IPS-11a (cell line): Measurements from ENCODE around the gene PCED1A.

Experiments used
- H3K4me3 ChIP-seq: one replicate; pipeline ENCODE4 v1.5.1; 2013; ENCODE audit warnings: low read depth, low read length, control low read depth

The PCED1A gene

DNA sequence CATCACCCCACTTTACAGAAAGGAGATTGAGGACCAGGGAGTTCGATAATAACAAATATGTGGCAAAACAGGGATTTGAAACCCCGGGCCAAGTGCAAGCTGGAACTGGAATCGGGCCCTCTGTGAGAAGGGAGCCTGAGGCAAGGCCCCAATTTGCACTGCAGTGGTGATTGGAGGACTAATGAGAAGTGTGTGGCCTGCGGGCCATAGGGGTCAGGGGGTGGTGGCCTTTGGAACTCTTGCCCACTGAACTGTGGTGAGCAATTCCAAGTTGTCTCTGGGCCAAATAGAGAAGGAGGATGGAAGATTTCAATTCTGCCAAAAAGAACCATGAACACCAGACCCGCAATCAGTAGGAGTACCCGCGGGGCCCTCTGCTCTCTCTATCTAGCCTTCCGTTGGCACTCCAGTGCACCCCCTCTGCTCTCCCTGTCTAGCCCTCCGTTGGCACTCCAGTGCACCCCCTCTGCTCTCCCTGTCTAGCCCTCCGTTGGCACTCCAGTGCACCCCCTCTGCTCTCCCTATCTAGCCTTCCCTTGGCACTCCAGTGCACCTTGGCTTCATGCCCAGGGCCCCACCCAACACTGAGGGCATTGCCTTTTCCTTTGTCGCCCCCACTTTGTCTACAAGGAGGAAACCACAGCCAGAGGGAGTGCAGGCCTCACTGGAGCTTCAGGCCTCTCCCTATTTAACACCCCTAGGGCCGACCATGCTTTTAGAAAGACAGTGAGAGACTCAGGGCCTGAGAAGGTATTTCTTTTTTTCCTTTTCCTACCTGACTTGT, 26.8 kb upstream of the PCED1A start:
- no peak overlapping the region for H3K4me3 ChIP-seq

DNA sequence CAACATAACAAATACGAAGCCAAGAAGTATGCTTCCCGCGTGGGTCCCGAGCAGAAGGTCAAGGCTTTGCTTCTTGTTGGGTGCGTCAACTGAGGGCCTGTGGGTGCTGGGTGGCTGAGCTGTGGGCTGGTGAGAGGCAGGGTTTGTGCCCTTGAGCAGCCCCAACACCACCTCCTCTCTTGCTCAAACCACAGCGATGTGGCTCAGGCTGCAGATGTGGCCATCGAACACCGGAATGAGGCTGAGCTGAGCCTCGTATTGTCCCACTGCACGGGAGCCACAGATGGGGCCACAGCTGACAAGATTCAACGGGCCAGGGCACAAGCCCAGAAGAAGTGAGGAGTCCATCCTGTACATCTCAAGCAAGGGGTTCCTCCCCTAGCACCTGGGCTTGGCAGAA, 25.8 kb upstream of the PCED1A start:
- H3K4me3 ChIP-seq, result no peak overlapping the region

DNA sequence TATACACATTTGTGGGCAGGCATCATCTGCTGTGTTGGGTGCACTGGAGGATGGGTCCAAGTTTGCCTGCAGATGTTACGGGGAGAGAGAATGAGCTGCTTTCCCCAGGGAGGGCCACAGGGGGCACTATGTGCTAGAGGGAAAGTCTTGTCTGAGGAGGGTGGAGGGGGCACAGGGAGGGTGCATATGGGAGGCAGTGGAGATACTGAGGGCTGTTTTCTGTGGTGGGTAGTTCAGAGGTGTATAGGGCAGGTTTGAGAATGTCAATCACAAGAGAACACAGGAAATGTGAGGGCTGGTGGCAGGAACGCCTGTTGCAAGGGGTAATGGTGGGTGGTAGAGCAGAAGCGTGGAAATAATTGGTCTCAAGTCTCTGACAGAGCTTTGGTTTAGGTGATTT, 25.2 kb upstream of the PCED1A start:
- no peak overlapping the region for H3K4me3 ChIP-seq

DNA sequence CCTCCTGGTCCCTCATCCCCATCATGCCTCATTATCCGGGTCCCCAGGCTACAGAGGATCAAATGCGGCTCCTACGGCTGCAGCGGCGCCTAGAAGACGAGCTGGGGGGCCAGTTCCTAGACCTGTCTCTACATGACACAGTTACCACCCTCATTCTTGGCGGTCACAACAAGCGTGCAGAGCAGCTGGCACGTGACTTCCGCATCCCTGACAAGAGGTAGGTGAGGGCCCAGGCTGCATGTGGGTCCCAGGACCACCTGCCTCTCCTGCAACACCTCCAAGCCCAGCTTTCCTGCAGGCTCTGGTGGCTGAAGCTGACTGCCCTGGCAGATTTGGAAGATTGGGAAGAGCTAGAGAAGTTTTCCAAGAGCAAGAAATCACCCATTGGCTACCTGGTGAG, 24.6 kb upstream of the PCED1A start:
- no peak overlapping the region for H3K4me3 ChIP-seq

DNA sequence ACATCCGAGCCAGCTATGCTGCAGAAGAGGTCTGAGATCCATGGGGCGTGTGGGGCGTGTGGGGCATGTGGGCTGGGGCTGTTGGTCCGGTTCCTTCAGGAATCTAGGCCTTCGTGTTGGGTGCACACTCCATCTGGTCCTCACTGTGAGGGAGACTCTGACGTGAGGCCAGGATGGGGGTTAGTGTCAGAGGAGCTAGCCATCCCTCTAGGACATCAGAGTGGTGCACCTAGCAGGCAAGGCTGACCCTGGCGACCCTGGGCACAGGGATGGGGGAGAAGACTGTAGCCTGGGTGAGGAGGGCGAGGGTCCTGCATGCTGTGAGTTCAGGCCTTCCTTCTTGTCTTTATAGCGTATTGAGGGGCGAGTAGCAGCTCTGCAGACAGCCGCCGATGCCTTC, 24.2 kb upstream of the PCED1A start:
- no peak overlapping the region for H3K4me3 ChIP-seq

DNA sequence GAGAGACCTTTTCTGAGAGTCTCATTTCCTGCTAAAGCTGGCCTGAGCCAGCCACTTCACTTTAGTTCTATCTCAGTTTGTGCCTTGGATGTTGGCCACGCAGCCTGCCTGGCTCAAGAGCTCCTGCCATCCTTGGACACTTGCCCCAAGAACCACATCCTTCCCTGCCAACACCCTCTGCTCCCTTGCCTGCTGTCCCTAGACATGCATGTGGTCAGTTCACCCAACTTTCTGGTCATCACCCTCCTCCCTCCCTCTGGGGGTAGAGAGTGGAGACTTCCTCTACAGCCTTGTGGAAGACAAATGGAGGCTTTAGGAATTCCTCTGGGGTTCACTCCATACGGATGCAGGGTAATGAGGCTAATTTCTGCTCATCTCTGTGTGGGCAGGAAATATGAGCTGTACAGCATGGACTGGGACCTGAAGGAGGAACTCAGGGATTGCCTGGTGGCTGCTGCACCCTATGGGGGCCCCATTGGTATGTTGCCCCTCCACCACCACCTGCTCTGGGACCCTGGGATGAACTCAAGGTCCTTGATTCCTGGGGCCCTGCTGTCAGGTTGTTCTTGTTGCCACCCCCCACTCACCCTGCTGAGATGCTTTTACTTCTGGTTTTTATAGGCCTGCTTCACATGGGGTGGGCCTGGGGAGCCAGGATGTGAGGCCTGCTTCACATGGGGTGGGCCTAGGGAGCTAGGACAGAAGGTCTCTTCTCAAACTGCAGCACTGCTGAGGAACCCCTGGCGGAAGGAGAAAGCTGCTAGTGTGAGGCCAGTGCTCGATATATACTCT, 19.1 kb upstream of the PCED1A start:
- no peak overlapping the region for H3K4me3 ChIP-seq

DNA sequence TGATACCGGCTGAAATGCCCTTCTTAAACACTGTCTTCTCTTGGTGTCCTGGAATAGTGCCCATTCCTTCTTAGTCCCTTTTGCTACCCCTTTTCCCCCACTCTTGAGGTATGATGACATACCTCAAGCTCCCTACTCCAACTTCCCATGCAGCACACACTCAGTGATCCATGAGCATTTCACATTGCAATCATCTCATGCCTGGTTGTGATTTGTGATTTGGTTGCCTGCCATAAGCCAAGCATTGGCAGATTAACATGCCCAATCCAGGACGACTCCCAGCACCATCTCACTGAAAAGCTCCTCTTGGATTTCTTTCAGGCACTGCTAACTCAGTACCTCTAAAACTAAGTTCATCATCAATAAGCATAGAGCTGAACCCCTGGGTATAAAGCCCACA, 18.1 kb upstream of the PCED1A start:
- H3K4me3 ChIP-seq, result no peak overlapping the region

DNA sequence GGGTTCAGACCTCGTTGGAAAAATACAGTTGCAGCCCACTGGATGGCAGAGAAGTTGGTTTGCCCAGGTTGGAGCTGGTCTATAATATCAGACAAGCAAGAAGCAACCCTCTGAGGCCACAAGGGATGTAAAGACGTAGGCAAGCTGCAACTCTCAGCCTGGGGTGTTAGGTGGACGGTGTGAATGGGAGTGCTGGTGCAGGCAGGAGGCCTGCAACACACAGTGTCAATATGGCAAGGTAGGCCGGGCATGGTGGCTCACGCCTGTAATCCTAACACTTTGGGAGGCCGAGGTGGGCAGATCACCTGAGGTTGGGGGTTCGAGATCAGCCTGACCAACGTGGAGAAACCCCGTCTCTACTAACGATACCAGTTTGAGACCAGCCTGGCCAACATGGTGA, 10.6 kb upstream of the PCED1A start:
- no peak overlapping the region for H3K4me3 ChIP-seq

DNA sequence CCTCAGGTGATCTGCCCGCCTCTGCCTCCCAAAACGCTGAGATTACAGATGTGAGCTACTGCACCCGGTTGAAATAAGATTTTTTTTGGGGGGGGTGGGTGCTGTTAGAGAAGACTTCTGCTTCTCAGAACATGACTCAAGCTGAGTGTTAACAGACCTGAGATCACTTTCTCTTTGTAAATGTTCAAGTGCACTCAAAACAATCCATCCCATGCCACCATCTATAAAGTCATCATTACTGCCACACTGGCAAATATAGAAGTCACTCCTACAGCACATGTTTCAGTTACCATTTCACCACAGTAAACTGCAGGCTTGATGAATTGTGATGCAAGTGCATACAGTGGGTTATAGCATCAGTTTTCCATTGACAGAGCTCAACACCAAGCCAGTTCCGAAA, 9.1 kb upstream of the PCED1A start:
- H3K4me3 ChIP-seq, result no peak overlapping the region

DNA sequence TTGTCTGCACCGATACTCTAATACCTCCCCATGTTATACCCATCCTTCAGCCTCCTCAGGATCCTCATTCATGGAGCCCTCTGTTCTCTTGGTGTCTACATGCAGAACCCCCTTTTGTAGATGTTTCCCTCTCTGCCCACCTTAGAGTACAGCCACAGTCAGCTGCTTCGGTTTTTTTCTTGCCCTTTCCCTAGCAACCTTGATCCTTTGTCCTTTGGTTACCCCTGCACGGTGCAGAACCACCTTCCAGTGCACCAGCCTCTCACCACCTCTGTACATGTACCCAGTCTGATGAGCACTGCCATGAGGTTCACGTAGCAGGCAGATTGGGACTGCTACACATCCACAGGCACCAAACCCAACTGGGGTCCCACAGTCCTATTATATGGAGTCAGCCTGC, 7.3 kb upstream of the PCED1A start:
- no peak overlapping the region for H3K4me3 ChIP-seq

DNA sequence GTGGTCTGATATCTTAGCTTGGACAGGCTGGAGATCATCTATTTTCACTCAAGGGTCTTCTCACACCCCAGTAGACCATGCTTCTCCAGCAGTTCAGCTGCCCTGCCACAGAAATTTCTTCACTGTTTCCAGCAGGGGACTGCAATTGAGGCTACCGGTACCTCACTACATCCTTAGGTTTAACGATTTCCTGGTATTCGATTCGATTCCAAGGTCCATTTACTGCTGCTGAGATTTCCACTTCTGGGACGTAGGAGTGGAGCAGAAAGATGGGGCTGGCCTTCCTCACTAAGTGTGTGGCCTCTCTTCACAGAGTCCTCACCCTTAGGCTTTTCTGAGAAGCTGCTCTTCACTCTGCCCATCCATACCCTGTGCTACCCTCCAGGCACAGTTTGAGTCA, 6.2 kb upstream of the PCED1A start:
- no peak overlapping the region for H3K4me3 ChIP-seq

DNA sequence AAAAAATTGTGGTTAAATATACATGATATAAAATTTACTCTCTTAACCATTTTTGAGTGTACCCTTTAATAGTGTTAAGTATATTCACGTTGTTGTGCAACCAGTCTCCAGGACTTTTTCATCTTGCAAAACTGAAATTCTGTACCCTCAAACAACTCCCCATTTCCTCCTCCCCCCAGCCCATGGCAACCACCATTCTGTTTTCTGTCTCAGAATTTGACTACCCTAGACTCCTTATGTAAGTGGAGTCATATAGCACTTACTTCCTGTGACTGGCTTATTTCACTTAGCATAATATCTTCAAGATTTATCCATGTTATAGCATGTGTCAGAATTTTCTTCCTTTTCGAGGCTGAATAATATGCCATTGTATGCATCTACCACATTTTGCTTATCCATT, 5.2 kb upstream of the PCED1A start:
- H3K4me3 ChIP-seq, result no peak overlapping the region

DNA sequence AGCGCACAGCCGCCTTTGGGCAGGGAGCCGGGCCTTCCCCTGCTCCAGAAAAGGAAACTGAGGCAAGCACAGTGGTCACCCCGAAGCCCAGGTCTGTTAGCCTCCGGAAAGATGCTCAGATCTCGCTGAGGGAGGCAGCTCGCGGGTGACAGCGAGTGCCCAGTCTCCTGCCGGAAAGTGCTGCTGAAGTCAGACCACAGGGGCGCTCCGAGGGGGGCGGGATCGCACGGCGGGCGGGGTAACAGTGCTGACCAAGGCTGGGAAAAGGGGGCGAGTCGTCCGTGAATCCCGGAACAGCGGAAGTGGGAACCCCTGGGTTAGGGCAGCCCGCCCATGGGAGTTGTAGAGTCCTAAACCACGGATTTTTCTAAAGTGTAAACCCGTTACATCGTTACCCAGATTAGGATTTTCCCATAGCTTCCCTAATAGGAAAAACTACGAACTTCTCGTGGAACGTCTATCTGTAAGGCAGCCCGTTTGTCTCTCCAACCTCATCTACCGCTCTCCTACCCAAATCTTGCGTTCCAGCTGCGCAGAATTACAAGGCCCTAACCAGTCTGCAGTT, 594 bp upstream of the PCED1A start:
- H3K4me3 ChIP-seq, result peak overlapping the region; percentile 72

DNA sequence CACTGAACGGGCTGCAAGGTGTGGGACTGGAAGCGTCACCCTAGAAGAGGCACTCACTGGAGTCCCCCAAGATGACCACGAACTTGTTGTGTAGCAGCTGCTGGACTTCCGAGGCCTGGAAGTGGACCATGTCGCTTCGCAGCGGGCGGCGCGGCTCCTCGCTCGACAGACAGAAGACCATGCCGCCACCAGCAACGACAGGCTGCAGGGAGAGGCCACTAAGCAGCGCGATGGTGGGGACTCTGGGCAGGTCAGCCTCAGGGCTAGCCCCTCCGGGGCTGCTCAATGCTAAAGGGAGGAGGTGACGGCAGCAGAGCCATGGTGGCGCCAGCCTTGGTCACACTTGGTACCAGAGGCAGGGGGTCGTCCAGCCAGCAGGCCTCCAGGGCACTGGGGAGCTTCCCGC, 720 bp downstream of the PCED1A start:
- H3K4me3 ChIP-seq, result no peak overlapping the region

DNA sequence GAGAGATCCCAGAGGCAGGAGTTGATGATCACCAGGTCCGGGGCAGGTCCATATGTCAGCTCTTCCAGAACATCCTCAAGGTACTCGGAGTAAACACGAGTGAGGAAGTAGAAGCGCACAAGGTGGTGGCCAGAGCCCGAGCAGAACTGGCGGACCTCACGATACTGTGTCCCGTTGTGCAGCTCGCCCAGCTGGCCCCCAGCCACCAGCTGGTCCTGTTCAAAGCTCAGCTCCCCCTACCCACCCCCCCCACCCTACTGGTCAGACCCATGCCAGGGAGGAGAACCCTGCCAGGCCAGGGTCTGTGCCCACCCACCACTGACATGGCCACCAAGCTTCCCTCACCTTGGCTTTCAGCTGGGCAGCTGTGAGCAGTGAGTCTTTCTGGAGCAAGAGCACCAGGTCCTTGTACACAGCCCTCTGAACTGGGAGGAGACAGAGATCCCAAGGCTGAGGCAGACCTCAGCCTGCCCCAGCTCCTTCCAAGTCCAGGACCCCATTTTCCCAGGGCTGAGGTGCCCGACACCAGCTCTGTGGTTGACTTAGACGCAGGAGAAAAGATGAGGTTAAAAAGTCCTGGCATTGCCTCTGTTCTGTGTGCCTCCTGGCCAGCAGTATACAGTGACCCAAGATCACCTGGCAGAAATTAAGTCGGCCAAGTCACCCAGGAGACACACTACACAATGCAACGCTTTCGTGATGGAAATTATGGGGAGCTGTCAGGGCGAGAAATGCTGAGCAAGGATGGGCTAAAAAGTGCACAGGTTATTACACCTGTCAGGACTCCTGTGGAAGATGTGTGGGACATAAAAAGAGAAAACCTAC, 1.4 kb downstream of the PCED1A start:
- no peak overlapping the region for H3K4me3 ChIP-seq

DNA sequence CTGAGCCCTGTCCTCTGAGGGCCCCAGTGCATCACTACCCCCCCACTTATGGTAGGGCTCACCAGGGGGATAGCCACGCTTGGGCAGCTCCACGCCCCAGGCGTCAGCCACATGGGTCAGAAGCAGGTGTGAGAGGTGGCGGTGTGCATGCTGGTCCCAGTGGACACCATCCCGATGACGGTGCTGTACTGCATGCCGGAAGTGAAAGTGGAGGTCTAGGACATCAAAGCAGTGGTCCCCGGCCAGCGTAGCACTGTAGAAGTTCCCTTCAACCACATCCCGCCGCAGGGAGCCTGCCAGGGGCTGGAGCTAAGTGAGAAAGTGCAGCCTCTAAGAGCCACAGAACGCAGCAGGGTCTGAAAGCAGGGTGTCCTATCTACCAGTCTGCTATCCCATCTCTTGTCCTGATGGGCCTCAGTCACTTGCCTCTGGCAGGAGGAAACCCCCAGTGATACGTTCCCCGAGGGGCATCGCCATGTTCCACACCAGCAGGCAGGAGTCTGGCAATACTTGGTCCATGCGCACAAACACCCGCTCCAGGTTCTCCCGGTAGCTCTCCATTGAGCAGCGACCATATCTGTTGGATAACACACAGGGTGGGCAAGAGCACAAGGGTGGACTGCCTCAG, 2.2 kb downstream of the PCED1A start:
- H3K4me3 ChIP-seq, result no peak overlapping the region

DNA sequence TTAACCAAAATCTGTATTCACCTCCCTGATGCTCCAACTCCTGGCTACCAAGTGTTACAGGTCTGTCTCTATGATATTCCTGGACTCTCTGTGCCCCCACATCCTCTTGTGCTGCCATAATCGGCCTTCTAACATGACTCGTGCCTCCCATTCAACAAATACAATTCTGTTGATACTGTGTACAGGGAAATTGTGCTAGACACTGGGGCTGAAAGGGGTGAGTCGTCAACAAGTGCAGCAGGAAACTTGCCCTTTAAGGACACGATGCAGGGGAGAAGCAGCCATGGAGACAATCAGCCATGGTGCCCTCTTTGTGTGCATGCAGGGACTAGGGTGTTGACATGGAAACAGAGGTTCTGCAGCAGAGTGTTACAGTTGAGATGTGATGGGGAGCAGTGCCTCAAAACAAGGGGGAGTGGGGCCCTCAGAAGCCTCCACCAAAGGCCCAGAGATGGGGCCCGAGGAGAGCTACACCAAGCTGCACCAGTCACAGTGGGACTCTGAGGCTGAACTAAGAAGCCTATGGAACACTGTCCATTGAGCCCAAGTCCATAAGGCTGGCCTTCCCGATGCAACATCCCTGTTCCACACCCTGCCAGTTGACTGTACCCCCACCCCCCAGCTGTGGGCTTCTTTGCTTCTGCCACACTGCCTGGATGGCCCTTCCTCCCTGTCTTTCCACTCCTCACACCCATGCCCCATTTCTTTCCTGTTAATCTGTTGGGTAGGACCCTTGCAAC, 3.1 kb downstream of the PCED1A start:
- H3K4me3 ChIP-seq, result no peak overlapping the region

DNA sequence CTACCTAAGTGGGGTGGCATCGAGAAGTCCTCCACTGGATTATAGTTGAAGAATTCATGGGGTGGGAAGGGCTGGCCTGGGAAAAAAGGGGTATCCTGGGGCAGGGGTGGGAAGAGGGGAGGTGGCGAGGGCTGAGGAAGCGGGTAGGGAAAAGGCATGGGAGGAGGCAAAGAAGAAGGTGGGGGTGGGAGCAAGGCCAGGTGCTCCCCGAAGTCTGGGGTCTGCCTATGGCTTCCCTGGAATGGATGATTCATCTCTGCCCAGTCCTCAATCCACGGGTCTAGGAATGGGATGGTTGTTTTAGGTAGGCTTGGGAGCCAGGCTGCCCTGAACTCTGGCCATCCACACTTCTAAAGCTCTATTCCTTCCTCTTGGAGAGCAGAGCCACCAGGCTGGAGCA, 4.4 kb downstream of the PCED1A start:
- H3K4me3 ChIP-seq, result no peak overlapping the region

DNA sequence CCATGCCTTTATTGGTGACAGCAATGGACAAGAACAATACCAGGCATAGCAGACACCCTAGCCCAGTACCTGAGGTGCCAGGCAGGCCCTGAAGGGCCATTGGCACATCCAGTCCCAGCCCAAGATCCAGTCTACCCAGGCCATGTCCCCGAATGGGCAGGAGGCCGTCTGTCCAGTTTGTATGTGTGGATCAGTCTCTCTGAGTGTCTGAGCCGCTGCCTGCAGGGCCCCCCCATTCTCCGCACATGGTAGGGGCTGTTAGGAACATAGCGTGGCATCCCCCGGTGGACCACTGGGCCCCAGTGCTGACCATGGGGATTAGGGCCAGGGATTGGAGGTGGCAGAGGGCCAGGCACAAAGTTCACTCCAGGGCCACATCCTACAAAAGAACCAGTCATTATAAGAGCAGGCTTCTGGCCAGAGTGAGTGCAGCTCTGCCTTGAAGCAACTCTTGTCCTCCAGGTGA, 5.1 kb downstream of the PCED1A start:
- H3K4me3 ChIP-seq, result no peak overlapping the region
